Stimulated activated CD4-positive, alpha-beta T cell treated with anti-CD3 and anti-CD28 coated beads, Interleukin-4, amount 100 ng/mL, for 48 hours (primary cell): ENCODE measurements around the gene LPAR3.

Source experiments
- DNase-seq, 2 donors: peaks; one replicate each; pipeline ENCODE4 v3.0.0-alpha.2; 2020; ENCODE audit warnings: low read depth in 2 of 2

The LPAR3 gene

GRCh38 chr1:84856726-84857270 lies 36.2 kb downstream of the LPAR3 start:
- DNase-seq: no peak

- no peak for DNase-seq
These were observed 37.0 kb downstream of the LPAR3 start for GRCh38 chr1:84855691-84856630.

- no peak for DNase-seq
These were observed 37.8 kb downstream of the LPAR3 start for GRCh38 chr1:84855168-84855567.

GRCh38 chr1:84853741-84854721 lies 39.0 kb downstream of the LPAR3 start:
- DNase-seq: peak in 1 of 2 donors; percentile 16

GRCh38 chr1:84851839-84852238 lies 41.2 kb downstream of the LPAR3 start:
- no peak for DNase-seq

- DNase-seq: no peak
These were observed 43.5 kb downstream of the LPAR3 start for GRCh38 chr1:84849357-84849975.

- DNase-seq: peak; percentile 3 to 17
These were observed 45.5 kb downstream of the LPAR3 start for GRCh38 chr1:84847253-84848250.

- DNase-seq: no peak
These were observed 46.6 kb downstream of the LPAR3 start for GRCh38 chr1:84846387-84846786.

- no peak for DNase-seq
These were observed 47.6 kb downstream of the LPAR3 start for GRCh38 chr1:84845357-84845756.

- DNase-seq: no peak
These were observed 48.9 kb downstream of the LPAR3 start for GRCh38 chr1:84844094-84844493.

GRCh38 chr1:84842748-84843231 lies 50.2 kb downstream of the LPAR3 start:
- DNase-seq: no peak

- DNase-seq: no peak
These were observed 51.0 kb downstream of the LPAR3 start for GRCh38 chr1:84841971-84842370.

GRCh38 chr1:84840346-84840745 lies 52.7 kb downstream of the LPAR3 start:
- DNase-seq: no peak

- no peak for DNase-seq
These were observed 53.5 kb downstream of the LPAR3 start for GRCh38 chr1:84839544-84839943.

- DNase-seq: no peak
These were observed 56.9 kb downstream of the LPAR3 start for GRCh38 chr1:84836145-84836544.

GRCh38 chr1:84835169-84835568 lies 57.8 kb downstream of the LPAR3 start:
- no peak for DNase-seq

- no peak for DNase-seq
These were observed 58.5 kb downstream of the LPAR3 start for GRCh38 chr1:84834419-84835064.

- no peak for DNase-seq
These were observed 59.8 kb downstream of the LPAR3 start for GRCh38 chr1:84833194-84833593.

- no peak for DNase-seq
These were observed 62.9 kb downstream of the LPAR3 start for GRCh38 chr1:84830136-84830535.

GRCh38 chr1:84827976-84828375 lies 65.0 kb downstream of the LPAR3 start:
- DNase-seq: no peak
